T-helper 22 cell (primary cell): ENCODE data around the gene ST3GAL3.

ENCODE experiments used
- DNase-seq: peaks from one replicate; pipeline ENCODE4 v3.0.0-alpha.2; 2020; ENCODE audit warnings: low read depth

ST3GAL3 gene

GRCh38 chr1:43707190-43708001 lies at the start of gene ST3GAL3:
TSS of gene ST3GAL3 (plus strand) at chr1:43707536. CDS start at chr1:43736263, 28,727 bp downstream.
- peak; percentile 85 for DNase-seq

GRCh38 chr1:43659212-43660166 lies 47.8 kb upstream of the ST3GAL3 start:
- DNase-seq, result no peak

- no peak for DNase-seq
Measured at GRCh38 chr1:43660355-43660754, 47.0 kb upstream of the ST3GAL3 start.

- DNase-seq, result no peak
Measured at GRCh38 chr1:43664369-43664768, 43.0 kb upstream of the ST3GAL3 start.

- no peak for DNase-seq
Measured at GRCh38 chr1:43666608-43667007, 40.7 kb upstream of the ST3GAL3 start.

GRCh38 chr1:43668956-43669355 lies 38.4 kb upstream of the ST3GAL3 start:
- no peak for DNase-seq

GRCh38 chr1:43669878-43670277 lies 37.5 kb upstream of the ST3GAL3 start:
- DNase-seq, result no peak

- DNase-seq, result no peak
Measured at GRCh38 chr1:43671193-43671592, 36.1 kb upstream of the ST3GAL3 start.

- DNase-seq, result no peak
Measured at GRCh38 chr1:43671626-43672330, 35.6 kb upstream of the ST3GAL3 start.

GRCh38 chr1:43673261-43673660 lies 34.1 kb upstream of the ST3GAL3 start:
- DNase-seq, result no peak

- no peak for DNase-seq
Measured at GRCh38 chr1:43678940-43679339, 28.4 kb upstream of the ST3GAL3 start.

GRCh38 chr1:43683560-43683959 lies 23.8 kb upstream of the ST3GAL3 start:
- no peak for DNase-seq

- DNase-seq, result no peak
Measured at GRCh38 chr1:43686801-43687200, 20.5 kb upstream of the ST3GAL3 start.

GRCh38 chr1:43687301-43688108 lies 19.8 kb upstream of the ST3GAL3 start:
- DNase-seq, result no peak

- DNase-seq, result no peak
Measured at GRCh38 chr1:43688109-43688387, 19.3 kb upstream of the ST3GAL3 start.

GRCh38 chr1:43688594-43689000 lies 18.7 kb upstream of the ST3GAL3 start:
- DNase-seq, result no peak

- DNase-seq, result no peak
Measured at GRCh38 chr1:43689289-43689688, 18.0 kb upstream of the ST3GAL3 start.

GRCh38 chr1:43691871-43692815 lies 15.2 kb upstream of the ST3GAL3 start:
- DNase-seq, result no peak

GRCh38 chr1:43693371-43693770 lies 14.0 kb upstream of the ST3GAL3 start:
- DNase-seq, result no peak

- DNase-seq, result no peak
Measured at GRCh38 chr1:43699281-43699680, 8.1 kb upstream of the ST3GAL3 start.

- no peak for DNase-seq
Measured at GRCh38 chr1:43703836-43704235, 3.5 kb upstream of the ST3GAL3 start.
